Uterus (tissue), 2 donors: ENCODE data around the gene TRIM15.

Experiments used
- CTCF ChIP-seq, 4 experiments: fragments of 200-600 bp in 2 of 4; fragments of 450-650 bp in 2 of 4; sonication (generic) in 2 of 4; IDR thresholded peaks; one replicate each; pipeline ENCODE4 v1.5.1; 2016 to 2019; ENCODE audit warnings: antibody characterized with exemption in 4 of 4, mild to moderate bottlenecking in 2 of 4, moderate library complexity in 1 of 4
- POLR2A ChIP-seq, 2 donors: fragments of 450-650 bp; IDR thresholded peaks; one replicate each; pipeline ENCODE4 v1.6.1; 2016; ENCODE audit warnings: antibody characterized with exemption in 2 of 2, mild to moderate bottlenecking in 1 of 2, moderate library complexity in 1 of 2

- no peak for TF ChIP-seq CTCF (IDR thresholded peaks at IDR 0.05)
- TF ChIP-seq POLR2A (IDR thresholded peaks at IDR 0.05): no peak
These were observed 12.5 kb upstream of the TRIM15 start for GRCh38 chr6:30150671-30151395.
